Sigmoid colon (tissue), 4 donors: Measurements from ENCODE around the gene VAMP2.

Source experiments
- EP300 ChIP-seq, 4 donors: sonication (generic); formaldehyde crosslinking; IDR thresholded peaks; one replicate each; pipeline ENCODE4 v1.6.1; 2017; ENCODE audit warnings: antibody characterized with exemption in 4 of 4
- POLR2A ChIP-seq, 2 donors: fragments of 450-650 bp; IDR thresholded peaks; one replicate each; pipeline ENCODE4 v1.6.1; 2016; ENCODE audit warnings: antibody characterized with exemption in 2 of 2, mild to moderate bottlenecking in 2 of 2, moderate library complexity in 2 of 2
- TF ChIP-seq, protein P1 (sequence below), 4 experiments: fragments of 450-650 bp in 3 of 4; fragments of 200-600 bp in 1 of 4; IDR thresholded peaks; one replicate each; pipeline ENCODE4 v1.5.1; 2016 to 2019; ENCODE audit warnings: antibody characterized with exemption in 4 of 4, mild to moderate bottlenecking in 3 of 4, moderate library complexity in 2 of 4

DNA sequence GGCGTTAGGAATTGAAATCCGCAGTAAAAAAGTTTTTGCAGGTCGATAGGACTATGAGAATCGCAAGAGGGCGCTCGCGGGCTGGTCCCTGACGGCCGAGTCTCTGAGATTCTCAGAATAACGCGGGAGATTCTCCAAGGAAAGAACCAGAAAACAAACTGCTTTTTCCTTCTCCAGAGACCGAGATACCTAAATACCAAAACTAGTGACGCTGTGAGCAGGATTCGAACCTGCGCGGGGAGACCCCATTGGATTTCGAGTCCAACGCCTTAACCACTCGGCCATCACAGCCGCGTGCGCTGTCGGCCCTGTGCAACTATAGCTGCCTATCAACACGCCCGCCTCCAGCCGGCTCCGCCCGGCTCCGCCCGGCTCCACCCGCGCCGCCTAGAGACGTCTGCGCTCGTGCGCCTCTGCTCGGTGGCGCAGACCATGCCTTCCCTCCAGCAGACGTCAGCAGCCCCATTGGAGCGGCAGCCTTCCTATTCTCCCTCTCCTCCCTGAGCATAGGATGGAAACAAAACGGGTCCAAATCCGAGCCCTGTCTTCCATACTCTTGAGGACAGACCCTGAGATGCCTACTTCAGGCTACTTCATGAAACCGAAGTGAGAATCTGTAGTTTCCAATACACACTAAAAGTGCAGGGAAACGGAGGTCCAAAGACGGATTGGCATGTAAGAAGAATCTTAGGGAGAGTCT, 23.9 kb downstream of the VAMP2 start:
- peak; percentile 37 to 60 for TF ChIP-seq POLR2A (IDR thresholded peaks at IDR 0.05)
- TF ChIP-seq, protein P1, sequence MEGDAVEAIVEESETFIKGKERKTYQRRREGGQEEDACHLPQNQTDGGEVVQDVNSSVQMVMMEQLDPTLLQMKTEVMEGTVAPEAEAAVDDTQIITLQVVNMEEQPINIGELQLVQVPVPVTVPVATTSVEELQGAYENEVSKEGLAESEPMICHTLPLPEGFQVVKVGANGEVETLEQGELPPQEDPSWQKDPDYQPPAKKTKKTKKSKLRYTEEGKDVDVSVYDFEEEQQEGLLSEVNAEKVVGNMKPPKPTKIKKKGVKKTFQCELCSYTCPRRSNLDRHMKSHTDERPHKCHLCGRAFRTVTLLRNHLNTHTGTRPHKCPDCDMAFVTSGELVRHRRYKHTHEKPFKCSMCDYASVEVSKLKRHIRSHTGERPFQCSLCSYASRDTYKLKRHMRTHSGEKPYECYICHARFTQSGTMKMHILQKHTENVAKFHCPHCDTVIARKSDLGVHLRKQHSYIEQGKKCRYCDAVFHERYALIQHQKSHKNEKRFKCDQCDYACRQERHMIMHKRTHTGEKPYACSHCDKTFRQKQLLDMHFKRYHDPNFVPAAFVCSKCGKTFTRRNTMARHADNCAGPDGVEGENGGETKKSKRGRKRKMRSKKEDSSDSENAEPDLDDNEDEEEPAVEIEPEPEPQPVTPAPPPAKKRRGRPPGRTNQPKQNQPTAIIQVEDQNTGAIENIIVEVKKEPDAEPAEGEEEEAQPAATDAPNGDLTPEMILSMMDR (IDR thresholded peaks at IDR 0.05) = peak in 3 of 4 experiments; percentile 82 to 98 (median 92)
- peak in 2 of 4 donors; percentile 46 to 96 for TF ChIP-seq EP300 (IDR thresholded peaks at IDR 0.05)
